ENCODE results near the gene OSBPL3. TPM values are rescaled to one million over a fixed set of nuclear protein-coding genes. Genes with fewer than 3 reads are reported as not detected.

Gene OSBPL3
- total and polyA plus RNA-seq, 2 donors (not counting 3 experiments of a cell fraction or from before 2014, with no cell fraction given) = 7.5 to 27.1 TPM

DNA sequence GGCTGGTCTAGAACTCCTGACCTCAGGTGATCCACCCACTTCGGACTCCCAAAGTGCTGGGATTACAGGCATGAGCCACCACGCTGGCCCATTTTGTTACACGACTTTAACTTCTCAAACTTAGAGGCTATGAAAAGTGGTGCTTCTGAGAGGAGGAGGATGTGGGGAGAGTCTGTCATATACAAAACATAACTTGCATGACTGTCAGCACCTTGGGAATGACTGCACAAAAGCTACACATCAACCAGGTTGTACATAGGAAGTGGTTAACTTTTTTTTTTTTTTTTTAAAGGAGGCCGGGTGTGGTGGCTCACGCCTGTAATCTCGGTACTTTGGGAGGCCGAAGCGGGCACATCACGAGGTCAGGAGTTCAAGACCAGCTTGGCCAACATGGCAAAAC is 179.3 kb downstream of the OSBPL3 start:
- no peak overlapping the region for H3K9ac ChIP-seq (replicated peaks; ENCODE audit: extremely low read depth, insufficient read depth, low read length)
- intact Hi-C loops (cut with micrococcal nuclease) (no loop called here), dilution Hi-C loops (cut with MboI; ENCODE audit: extremely low pct_ligation_motif_present, low sequenced_read_pairs) (no loop called here)
- no peak overlapping the region for H3K4me2 ChIP-seq (ENCODE audit: insufficient read depth, low read length)
- H3K36me3 ChIP-seq (ENCODE audit: control insufficient read depth in 2 of 2, extremely low read depth in 1 of 2, insufficient read depth in 2 of 2, low read length in 2 of 2) = peaks cover 4 to 5% of the 10 kb centered on the region in 2 experiments
- no peaks in the 10 kb centered on the region for H3K9me3 ChIP-seq (replicated peaks; ENCODE audit: control insufficient read depth, insufficient read depth, low read length)
- DNase-seq (ENCODE audit: low read depth, low spot score) (no peak), FAIRE-seq (no peak)
- no peak overlapping the region for H3K4me3 ChIP-seq (replicated peaks in 1 of 3; ENCODE audit: insufficient read depth in 1 of 3, low read depth in 1 of 3, low read length in 3 of 3)
- no peak overlapping the region for H3K27ac ChIP-seq (ENCODE audit: insufficient read depth, low read depth, low read length)
- no peaks in the 10 kb centered on the region for H3K79me2 ChIP-seq (ENCODE audit: control insufficient read depth, insufficient read depth, low read length)
- POLR2A ChIA-PET = no interaction called here
- TF ChIP-seq, protein P1, sequence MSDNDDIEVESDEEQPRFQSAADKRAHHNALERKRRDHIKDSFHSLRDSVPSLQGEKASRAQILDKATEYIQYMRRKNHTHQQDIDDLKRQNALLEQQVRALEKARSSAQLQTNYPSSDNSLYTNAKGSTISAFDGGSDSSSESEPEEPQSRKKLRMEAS (IDR thresholded peaks at IDR 0.05; ENCODE audit: insufficient read depth, insufficient read length) = no peak
- no peak for TF ChIP-seq FOS (IDR thresholded peaks at IDR 0.05; ENCODE audit: borderline replicate concordance, insufficient read depth, low read length)
- TF ChIP-seq, protein P2, sequence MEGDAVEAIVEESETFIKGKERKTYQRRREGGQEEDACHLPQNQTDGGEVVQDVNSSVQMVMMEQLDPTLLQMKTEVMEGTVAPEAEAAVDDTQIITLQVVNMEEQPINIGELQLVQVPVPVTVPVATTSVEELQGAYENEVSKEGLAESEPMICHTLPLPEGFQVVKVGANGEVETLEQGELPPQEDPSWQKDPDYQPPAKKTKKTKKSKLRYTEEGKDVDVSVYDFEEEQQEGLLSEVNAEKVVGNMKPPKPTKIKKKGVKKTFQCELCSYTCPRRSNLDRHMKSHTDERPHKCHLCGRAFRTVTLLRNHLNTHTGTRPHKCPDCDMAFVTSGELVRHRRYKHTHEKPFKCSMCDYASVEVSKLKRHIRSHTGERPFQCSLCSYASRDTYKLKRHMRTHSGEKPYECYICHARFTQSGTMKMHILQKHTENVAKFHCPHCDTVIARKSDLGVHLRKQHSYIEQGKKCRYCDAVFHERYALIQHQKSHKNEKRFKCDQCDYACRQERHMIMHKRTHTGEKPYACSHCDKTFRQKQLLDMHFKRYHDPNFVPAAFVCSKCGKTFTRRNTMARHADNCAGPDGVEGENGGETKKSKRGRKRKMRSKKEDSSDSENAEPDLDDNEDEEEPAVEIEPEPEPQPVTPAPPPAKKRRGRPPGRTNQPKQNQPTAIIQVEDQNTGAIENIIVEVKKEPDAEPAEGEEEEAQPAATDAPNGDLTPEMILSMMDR (IDR thresholded peaks at IDR 0.05; ENCODE audit: extremely low read depth in 1 of 2, insufficient read depth in 1 of 2, low read depth in 1 of 2, low read length in 2 of 2) = no peak
- no peak for TF ChIP-seq POLR2A (IDR thresholded peaks at IDR 0.05; ENCODE audit: low read depth, low read length)
- no peak for TF ChIP-seq GATA2 (IDR thresholded peaks at IDR 0.05; ENCODE audit: insufficient read depth, insufficient read length, low read depth, low read length)
- TF ChIP-seq EZH2 (IDR thresholded peaks at IDR 0.05; ENCODE audit: borderline replicate concordance, low read depth, low read length, severe bottlenecking) = no peak
- no peak for TF ChIP-seq MYC (IDR thresholded peaks at IDR 0.05; ENCODE audit: low read depth, low read length)
- no peak for TF ChIP-seq JUN (IDR thresholded peaks at IDR 0.05; ENCODE audit: borderline replicate concordance, insufficient read depth, insufficient read length, low read depth)
- TF ChIP-seq POLR2AphosphoS5 (IDR thresholded peaks at IDR 0.05; ENCODE audit: insufficient read depth, low read depth, low read length) = no peak
- H3K9me1 ChIP-seq (replicated peaks; ENCODE audit: control insufficient read depth, extremely low read depth, insufficient read depth, low read length) = no peaks in the 10 kb centered on the region
- no peaks in the 10 kb centered on the region for H3K4me1 ChIP-seq (ENCODE audit: control insufficient read depth, extremely low read depth, insufficient read depth, low read length)
- H4K20me1 ChIP-seq (replicated peaks; ENCODE audit: control insufficient read depth, extremely low read depth, insufficient read depth, low read length) = no peaks in the 10 kb centered on the region
- no TSS peak for BruUV-seq (replicated peaks)
- CTCF ChIA-PET = interaction anchor here (1.0 to 2.0 kb wide), 3 partner anchors 11 to 298 kb away, joined by 3 to 18 read pairs (median 6); no protein-coding TSS in a partner anchor
- H2AFZ ChIP-seq (ENCODE audit: low read depth, low read length) = no peak overlapping the region
- no peaks in the 10 kb centered on the region for H3K27me3 ChIP-seq (ENCODE audit: control insufficient read depth in 2 of 2, insufficient read depth in 2 of 2, low read length in 2 of 2)

Measured in endothelial cell of umbilical vein (primary cell).